A673 (cell line): ENCODE data around the gene ICAM3.

Experiments
- EZH2 ChIP-seq: fragments of 200-600 bp; sonication (generic); IDR thresholded peaks from 2 replicates; pipeline ENCODE4 v1.6.1; 2017; ENCODE audit warnings: borderline replicate concordance, low read depth, mild to moderate bottlenecking, mixed read lengths, antibody characterized with exemption, low read length; ENCODE audit not compliant: poor library complexity, severe bottlenecking
- TF ChIP-seq, protein P1 (sequence below): fragments of 300-800, 200-600 bp; sonication (generic); conservative IDR thresholded peaks from 2 replicates; pipeline ENCODE4 v1.5.1; 2017; ENCODE audit warnings: low read depth, mild to moderate bottlenecking, antibody characterized with exemption, low read length, moderate library complexity, mixed read lengths

DNA sequence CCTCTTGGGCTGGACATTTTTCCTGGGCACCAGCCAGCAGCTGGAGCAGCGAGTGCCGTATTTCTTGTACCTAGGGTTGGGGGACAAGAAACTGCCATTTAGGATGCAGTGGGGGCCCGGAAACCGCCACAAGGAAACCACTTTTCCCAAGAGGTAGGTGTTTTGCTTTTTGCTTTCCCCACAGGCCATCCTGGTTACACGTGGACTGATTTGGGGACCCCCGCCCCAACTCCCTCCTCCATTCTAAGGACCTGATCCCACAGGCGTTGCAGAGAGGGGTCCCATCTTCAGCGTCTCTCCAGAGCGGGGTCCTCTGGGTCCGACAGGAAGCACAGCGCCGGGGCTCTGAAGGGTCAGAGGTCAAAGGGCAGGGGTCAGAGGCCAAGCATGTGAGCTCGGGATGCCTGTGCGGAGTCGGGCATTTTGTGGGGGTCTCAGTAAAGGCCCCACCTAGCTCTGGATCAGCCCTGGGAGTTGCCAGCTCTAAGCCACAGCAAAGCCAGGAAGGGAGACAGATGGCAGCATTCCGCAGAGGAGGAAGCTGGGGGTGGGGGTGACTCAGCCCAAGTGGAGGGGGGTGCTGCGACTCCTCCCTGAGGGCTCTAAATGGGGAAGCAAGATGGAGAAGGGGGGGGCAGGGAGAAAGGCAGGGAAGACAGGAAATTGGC, 34.2 kb downstream of the ICAM3 start:
- TF ChIP-seq, protein P1, sequence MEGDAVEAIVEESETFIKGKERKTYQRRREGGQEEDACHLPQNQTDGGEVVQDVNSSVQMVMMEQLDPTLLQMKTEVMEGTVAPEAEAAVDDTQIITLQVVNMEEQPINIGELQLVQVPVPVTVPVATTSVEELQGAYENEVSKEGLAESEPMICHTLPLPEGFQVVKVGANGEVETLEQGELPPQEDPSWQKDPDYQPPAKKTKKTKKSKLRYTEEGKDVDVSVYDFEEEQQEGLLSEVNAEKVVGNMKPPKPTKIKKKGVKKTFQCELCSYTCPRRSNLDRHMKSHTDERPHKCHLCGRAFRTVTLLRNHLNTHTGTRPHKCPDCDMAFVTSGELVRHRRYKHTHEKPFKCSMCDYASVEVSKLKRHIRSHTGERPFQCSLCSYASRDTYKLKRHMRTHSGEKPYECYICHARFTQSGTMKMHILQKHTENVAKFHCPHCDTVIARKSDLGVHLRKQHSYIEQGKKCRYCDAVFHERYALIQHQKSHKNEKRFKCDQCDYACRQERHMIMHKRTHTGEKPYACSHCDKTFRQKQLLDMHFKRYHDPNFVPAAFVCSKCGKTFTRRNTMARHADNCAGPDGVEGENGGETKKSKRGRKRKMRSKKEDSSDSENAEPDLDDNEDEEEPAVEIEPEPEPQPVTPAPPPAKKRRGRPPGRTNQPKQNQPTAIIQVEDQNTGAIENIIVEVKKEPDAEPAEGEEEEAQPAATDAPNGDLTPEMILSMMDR, result no peak
- TF ChIP-seq EZH2, result no peak
